ENCODE measurements around the gene ANTXR2. TPM values are rescaled to one million over a fixed set of nuclear protein-coding genes. Genes with fewer than 3 reads are reported as not detected.

The ANTXR2 gene
- total and polyA plus RNA-seq, 2 of the 8 experiments (the other 6 are each of a cell fraction or from before 2014, with no cell fraction given) = 1.1 to 7.5 TPM

DNA sequence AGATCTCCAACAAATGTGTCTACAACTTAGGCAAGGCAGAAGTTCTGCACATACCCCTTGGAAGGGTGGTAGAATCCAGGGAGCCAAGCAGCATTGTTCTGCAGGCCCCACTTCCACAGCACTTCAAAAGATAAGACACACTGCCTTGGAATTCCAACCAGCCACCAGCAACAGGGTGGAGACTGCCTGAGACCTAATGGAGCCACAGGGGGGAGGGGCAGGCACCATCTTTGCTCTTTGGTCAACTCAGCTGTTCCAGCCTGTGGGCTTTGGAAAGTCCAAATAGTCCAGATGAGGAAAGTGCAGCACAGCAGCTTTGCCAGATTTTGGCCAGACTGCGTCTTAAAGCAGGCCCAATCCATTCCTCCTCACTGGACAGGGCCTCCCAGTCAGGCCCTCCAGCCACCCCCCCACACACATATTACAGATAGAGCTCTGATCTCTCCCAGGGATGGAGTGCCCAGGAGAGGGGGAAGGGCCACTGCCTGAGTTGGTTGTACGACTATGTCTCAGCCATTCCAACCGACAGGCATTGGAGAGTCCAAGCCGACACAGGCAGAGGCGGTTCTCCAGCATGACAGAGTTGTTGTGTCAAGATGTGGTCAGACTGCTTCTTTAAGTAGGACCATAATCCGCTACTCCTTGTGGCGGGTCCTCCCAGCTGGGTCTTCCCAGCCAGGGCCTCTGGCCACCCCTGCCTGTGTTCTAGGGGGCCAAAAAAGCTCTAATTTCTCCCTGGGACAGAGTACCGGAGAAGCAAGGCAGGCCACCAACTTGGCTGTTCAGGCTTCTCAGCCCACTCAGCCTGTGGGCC lies 42.5 kb upstream of the ANTXR2 start (continued):
- no peak for TF ChIP-seq CTCF (IDR thresholded peaks at IDR 0.05; ENCODE audit: control extremely low read depth in 1 of 3, insufficient read depth in 1 of 3, low read depth in 1 of 3, low read length in 3 of 3)

Data from H1 (cell line).